H1 (cell line): ENCODE data around the gene CCDC78. TPM values are rescaled to one million over a fixed set of nuclear protein-coding genes. Genes with fewer than 3 reads are reported as not detected.

Experiments
- CBX8 ChIP-seq: fragments of 300-800, 300-1000 bp; sonication (generic); IDR thresholded peaks from 2 replicates; pipeline ENCODE4 v1.7.1; 2016; ENCODE audit warnings: low read depth, low read length, borderline replicate concordance
- E2F6 ChIP-seq: IDR thresholded peaks from 2 replicates; pipeline ENCODE4 v1.6.1; 2012; ENCODE audit warnings: inconsistent platforms
- EP300 ChIP-seq, 2 experiments: IDR thresholded peaks; 1 replicate in 1 of 2; 2 replicates in 1 of 2; pipeline ENCODE4 v1.6.1; 2011 to 2012; ENCODE audit warnings: low read depth in 2 of 2, low read length in 2 of 2, mild to moderate bottlenecking in 2 of 2, borderline replicate concordance in 1 of 2, inconsistent platforms in 1 of 2, moderate library complexity in 1 of 2
- FOSL1 ChIP-seq: IDR thresholded peaks from 2 replicates; pipeline ENCODE4 v1.6.1; 2011; ENCODE audit warnings: mild to moderate bottlenecking, low read depth, low read length, moderate library complexity; ENCODE audit not compliant: insufficient read depth
- polyA plus RNA-seq, 7 experiments: library from polyadenylated mRNA; depleted of rRNA in 3 of 7; stranded (reverse) in 5 of 7; unstranded in 2 of 7; fragments of >200 nt in 5 of 7; fragments of 200-250 nt in 2 of 7; gene quantifications; 1 replicate in 5 of 7; 2 replicates in 1 of 7; 4 replicates in 1 of 7; pipeline versions ENCODE4 v1.2.1 to v1.2.3, GENCODE V29; 2011 to 2013; ENCODE audit warnings: missing spikeins in 2 of 7, mixed read lengths in 2 of 7
- total RNA-seq: library from RNA; stranded (reverse); fragmentation: NEBNext Ultra II Directional; extraction: Animal tissue kit (Norgen Biotek cat#: 25700); gene quantifications from 2 replicates; pipeline ENCODE4 v1.2.1, GENCODE V29; 2021

Gene CCDC78
- total and polyA plus RNA-seq, 2 of the 8 experiments (the other 6 are each of a cell fraction or from before 2014, with no cell fraction given), result 7.1 to 8.5 TPM

- TF ChIP-seq E2F6 (peak; percentile 50), FOSL1 (no peak), EP300 (IDR thresholded peaks at IDR 0.05; ENCODE audit: borderline replicate concordance in 1 of 2, low read depth in 2 of 2, low read length in 2 of 2) (no peak), CBX8 (no peak)
These were observed 2.1 kb upstream of the CCDC78 start (continued) for GRCh38 chr16:728131-728889.
